Measurements from ENCODE around the gene PTPN9.
"Not testable (repeated sequence)": the region's sequence is repeated elsewhere in the genome, so short reads cannot be mapped to it uniquely, and the experiment has no call there.

GRCh38 chr15:75542949-75543545 lies 36.1 kb downstream of the PTPN9 start:
- TF ChIP-seq, protein P1, sequence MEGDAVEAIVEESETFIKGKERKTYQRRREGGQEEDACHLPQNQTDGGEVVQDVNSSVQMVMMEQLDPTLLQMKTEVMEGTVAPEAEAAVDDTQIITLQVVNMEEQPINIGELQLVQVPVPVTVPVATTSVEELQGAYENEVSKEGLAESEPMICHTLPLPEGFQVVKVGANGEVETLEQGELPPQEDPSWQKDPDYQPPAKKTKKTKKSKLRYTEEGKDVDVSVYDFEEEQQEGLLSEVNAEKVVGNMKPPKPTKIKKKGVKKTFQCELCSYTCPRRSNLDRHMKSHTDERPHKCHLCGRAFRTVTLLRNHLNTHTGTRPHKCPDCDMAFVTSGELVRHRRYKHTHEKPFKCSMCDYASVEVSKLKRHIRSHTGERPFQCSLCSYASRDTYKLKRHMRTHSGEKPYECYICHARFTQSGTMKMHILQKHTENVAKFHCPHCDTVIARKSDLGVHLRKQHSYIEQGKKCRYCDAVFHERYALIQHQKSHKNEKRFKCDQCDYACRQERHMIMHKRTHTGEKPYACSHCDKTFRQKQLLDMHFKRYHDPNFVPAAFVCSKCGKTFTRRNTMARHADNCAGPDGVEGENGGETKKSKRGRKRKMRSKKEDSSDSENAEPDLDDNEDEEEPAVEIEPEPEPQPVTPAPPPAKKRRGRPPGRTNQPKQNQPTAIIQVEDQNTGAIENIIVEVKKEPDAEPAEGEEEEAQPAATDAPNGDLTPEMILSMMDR (IDR thresholded peaks at IDR 0.05) = not testable (repeated sequence)
- not testable (repeated sequence) for TF ChIP-seq POLR2A (IDR thresholded peaks at IDR 0.05)
